ENCODE data around the gene C4B. TPM values are rescaled to one million over a fixed set of nuclear protein-coding genes. Genes with fewer than 3 reads are reported as not detected.
"Not testable (repeated sequence)": the region's sequence is repeated elsewhere in the genome, so short reads cannot be mapped to it uniquely, and the experiment has no call there.

Gene C4B
- polyA plus RNA-seq, 4 donors: 10.7 to 24.8 (median 17.0) TPM

DNA sequence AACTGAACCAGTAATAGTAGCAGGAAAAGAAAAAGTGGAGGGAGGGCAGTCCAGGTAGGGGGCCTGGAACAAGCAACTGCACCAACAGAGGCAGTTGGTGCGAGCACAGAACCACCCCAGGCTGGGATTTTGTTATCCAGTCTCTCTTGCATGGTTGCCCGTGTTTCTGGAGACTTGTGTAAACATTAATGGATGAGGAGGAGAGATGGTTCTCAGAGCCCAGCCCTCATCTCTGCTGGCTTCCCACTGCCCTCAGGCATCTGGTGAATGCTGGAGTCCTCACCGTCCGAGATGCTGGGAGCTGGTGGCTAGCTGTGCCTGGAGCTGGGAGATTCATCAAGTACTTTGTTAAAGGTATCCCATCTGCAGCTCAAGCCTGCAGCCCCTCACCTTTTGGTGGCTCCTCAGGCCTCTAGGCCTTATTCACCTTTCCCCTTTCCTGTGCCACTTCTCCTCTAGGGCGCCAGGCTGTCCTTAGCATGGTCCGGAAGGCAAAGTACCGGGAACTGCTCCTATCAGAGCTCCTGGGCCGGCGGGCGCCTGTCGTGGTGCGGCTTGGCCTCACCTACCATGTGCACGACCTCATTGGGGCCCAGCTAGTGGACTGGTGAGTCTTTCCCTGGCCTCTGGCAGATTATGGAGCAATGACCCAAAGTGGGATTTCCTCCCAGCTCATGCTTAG lies 34.3 kb upstream of the C4B start:
- not testable (repeated sequence) for DNase-seq (ENCODE audit: low read depth in 4 of 4, low spot score in 2 of 4)

DNA sequence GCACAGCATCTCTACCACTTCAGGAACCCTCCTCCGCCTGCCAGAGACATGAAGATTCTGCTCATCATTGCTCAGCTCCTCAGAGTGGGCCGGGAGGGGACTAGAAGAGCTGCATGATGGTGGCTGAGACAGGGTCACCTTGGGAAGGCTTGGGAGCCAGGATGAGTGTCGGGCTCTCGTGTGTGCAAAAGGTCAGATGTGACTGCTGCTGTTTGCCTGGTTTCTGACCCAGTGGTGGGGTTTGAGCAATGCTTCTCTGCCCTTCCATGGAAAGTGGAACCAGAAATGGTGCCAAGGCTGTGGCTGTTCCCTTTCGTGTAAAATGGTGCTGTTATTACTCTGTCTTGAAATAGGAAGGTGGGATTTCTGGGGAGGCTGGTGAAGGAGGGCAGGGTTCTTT lies 33.6 kb upstream of the C4B start:
- DNase-seq (ENCODE audit: low read depth in 4 of 4, low spot score in 2 of 4): not testable (repeated sequence)

DNA sequence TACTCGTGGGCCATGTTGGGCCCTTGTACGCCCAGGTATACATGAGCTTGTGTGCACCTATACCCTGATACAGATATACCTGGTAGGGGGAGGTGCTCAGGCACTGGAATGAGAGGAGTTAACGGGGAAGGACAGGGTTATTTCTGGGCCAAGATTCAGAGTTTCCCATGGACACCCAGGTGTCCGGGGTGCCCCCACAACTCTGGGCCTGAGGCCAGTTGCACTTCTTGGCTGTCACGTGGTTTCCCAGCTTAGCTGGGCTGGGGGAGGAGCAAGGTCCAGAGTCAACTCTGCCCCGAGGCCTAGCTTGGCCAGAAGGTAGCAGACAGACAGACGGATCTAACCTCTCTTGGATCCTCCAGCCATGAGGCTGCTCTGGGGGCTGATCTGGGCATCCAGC lies 32.9 kb upstream of the C4B start, which contains the start of gene C4A:
C4A (plus strand) TSS at position 314 of the 400 bp plus-strand sequence; CDS start at position 365, 51 bp downstream.
- not testable (repeated sequence) for DNase-seq (ENCODE audit: low read depth in 4 of 4, low spot score in 2 of 4)

DNA sequence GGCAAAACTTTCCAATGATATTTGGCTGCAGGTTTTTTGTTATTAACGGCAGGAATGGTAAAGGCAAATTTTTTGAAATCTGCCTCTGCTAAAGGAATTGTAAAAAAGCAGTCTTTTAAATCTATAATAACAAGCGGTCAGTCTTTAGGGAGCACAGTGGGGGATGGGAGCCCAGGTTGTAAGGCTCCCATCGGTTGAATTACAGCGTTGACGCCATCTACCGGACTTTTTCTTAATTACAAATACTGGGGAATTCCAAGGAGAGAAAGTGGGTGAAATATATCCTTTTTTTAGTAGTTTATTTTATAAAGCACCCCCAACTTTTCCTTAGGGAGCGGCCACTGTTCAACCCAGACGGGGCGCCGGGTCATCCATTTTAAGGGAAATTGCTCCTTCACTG lies 25.2 kb upstream of the C4B start:
- not testable (repeated sequence) for DNase-seq (ENCODE audit: low read depth in 4 of 4, low spot score in 2 of 4)

DNA sequence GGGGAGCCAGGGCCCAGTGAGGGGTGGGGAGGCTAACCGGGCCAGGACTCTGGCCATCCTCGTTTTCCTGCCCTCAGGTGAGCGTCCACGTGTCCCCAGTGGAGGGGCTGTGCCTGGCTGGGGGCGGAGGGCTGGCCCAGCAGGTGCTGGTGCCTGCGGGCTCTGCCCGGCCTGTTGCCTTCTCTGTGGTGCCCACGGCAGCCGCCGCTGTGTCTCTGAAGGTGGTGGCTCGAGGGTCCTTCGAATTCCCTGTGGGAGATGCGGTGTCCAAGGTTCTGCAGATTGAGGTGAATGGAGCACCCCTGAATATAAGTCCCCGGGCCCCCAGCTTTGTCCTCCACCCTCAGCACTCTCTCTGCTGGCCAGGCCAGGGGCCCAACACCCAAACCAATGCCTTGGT lies 20.2 kb upstream of the C4B start:
- not testable (repeated sequence) for DNase-seq (ENCODE audit: low read depth in 4 of 4, low spot score in 2 of 4)

DNA sequence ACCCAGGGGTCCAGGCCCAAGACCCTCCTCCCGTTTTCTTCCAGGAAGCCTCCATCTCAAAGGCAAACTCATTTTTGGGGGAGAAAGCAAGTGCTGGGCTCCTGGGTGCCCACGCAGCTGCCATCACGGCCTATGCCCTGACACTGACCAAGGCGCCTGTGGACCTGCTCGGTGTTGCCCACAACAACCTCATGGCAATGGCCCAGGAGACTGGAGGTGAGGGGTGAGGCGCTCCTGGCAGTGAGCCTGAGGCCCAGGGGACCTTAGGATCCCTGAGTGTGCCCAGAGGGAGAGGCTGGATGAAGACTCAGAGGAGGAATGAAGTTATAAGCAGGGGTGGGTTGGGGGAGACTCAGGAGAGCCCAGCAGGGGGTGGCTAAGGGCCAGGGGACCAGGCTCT lies 18.2 kb upstream of the C4B start:
- not testable (repeated sequence) for DNase-seq (ENCODE audit: low read depth in 4 of 4, low spot score in 2 of 4)

DNA sequence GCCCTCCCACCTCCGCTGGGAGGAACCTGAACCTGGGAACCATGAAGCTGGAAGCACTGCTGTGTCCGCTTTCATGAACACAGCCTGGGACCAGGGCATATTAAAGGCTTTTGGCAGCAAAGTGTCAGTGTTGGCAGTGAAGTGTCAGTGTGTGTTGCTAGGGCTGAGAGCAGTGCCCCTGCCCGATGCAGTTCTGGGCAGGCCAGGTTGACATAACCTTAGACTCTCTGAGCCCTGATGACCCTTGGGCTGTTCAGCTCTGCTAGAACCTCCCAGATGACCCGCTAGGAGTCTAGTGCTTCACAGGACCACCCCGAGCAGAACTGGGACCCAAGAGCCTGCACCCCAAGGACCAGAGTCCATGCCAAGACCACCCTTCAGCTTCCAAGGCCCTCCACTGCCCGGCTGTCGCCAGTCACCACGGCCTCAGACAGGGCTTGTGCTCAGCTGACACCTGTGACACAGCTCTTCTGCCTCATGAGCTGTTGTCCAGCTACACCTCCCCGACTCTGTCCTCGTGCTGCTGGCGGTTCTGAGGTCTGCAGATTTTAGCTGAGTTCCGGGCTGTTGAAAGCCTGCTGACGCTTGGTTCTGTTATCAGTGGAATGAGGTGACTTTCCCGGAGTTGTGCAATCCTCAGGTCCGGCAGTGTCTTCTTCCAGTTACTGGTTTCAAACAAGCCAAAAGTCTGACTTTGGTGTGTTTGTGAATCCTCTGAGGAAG lies 11.9 kb upstream of the C4B start:
- not testable (repeated sequence) for DNase-seq (ENCODE audit: low read depth in 4 of 4, low spot score in 2 of 4)

DNA sequence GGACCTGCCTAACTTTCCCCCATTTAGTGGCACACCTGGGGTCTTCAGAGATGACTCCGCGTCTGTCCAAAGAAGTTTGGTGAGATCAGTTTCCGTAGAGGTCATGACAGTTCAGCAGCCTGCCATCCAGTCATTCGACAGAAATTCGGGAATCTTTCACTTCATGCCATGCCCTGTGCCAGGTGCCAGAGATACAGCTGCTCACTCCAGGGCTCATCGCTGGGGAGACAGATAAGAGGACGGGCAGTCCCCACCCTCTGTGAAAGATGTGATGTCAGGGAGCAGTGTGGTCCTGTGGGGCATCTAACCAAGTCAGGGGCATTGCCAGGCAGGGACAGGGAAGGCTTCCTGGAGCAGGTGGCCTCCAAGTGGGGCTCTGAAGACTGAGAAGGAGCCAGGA lies 11.3 kb upstream of the C4B start:
- DNase-seq (ENCODE audit: low read depth in 4 of 4, low spot score in 2 of 4): not testable (repeated sequence)

DNA sequence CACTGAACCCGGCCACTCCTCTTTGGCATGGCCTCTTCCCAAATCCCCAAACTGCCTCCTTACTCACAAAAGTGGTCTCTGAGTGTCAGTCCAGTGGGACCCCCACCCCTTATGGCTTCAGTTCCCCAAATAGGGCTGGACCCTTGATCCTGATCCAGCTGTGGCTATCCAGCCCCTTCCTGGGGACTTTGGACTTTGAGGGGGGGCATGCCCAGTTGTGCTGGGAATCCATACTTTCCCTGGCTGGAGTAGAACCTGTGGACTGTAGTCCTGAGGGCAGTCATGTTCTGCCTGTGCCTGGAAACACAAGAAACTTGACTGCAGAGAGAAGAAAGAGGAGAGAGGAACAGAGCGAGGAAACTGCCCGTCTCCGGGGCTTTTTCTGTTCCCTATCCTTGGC lies 10.2 kb upstream of the C4B start:
- DNase-seq (ENCODE audit: low read depth in 4 of 4, low spot score in 2 of 4): not testable (repeated sequence)

DNA sequence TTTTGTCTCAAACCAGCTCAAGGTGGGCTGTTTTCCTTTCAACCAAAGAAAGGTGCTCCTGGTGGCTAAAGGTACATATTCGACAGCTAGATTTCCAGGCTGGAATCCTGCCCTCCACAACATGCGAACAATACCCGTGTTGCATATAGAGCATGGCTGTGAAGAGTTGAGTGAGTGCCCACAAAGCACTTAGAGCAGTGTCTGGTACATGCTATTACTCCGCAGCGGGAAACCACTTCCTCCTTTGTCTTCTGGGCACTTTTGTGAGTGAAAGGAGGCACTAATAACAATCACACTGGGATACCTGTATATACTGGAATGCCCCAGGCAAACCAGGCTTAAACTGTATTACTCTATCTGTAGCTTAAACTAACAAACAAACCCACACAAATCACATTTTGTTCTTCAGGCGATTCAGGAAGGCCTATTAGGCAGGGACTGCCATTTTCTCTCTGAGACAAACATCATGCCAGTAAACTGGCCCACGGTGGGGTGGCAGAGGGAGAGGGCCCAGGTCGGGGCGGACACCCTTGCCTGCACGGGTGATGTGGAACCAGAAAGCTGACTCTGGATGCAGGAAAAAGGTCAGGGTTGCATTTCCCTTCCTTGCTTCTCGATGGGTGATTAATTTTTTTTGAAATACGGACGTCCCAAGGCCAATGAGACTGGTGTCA lies 9.6 kb upstream of the C4B start:
- DNase-seq (ENCODE audit: low read depth in 4 of 4, low spot score in 2 of 4): not testable (repeated sequence)

DNA sequence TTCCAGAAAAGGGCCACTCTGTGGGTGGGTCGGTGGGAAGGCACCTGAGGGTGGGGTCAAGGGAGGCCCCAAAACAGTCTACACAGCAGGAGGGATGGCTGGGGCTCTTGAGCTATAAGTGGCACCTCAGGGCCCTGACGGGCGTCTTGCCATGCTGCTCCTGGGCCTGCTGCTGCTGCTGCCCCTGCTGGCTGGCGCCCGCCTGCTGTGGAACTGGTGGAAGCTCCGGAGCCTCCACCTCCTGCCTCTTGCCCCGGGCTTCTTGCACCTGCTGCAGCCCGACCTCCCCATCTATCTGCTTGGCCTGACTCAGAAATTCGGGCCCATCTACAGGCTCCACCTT lies 9.1 kb upstream of the C4B start:
- DNase-seq (ENCODE audit: low read depth in 4 of 4, low spot score in 2 of 4): not testable (repeated sequence)

DNA sequence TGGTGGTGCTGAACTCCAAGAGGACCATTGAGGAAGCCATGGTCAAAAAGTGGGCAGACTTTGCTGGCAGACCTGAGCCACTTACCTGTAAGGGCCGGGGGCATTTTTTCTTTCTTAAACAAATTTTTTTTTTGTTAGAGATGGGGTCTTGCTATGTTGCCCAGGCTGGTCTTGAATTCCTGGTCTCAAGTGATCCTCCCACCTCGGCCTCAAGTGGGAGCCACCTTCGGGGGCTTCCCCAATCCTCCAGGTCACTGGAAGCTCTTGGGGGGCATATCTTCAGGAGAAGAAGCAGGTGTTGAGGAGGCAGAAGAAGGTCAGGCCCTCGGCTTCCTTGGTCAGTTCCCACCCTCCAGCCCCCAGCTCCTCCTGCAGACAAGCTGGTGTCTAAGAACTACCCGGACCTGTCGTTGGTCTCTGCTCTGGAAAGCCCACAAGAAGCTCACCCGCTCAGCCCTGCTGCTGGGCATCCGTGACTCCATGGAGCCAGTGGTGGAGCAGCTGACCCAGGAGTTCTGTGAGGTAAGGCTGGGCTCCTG lies 8.5 kb upstream of the C4B start:
- DNase-seq (ENCODE audit: low read depth in 4 of 4, low spot score in 2 of 4): not testable (repeated sequence)

DNA sequence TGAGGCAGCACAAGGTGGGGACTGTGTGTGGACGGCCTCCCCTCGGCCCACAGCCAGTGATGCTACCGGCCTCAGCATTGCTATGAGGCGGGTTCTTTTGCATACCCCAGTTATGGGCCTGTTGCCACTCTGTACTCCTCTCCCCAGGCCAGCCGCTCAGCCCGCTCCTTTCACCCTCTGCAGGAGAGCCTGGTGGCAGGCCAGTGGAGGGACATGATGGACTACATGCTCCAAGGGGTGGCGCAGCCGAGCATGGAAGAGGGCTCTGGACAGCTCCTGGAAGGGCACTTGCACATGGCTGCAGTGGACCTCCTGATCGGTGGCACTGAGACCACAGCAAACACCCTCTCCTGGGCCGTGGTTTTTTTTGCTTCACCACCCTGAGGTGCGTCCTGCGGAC lies 7.5 kb upstream of the C4B start:
- not testable (repeated sequence) for DNase-seq (ENCODE audit: low read depth in 4 of 4, low spot score in 2 of 4)

DNA sequence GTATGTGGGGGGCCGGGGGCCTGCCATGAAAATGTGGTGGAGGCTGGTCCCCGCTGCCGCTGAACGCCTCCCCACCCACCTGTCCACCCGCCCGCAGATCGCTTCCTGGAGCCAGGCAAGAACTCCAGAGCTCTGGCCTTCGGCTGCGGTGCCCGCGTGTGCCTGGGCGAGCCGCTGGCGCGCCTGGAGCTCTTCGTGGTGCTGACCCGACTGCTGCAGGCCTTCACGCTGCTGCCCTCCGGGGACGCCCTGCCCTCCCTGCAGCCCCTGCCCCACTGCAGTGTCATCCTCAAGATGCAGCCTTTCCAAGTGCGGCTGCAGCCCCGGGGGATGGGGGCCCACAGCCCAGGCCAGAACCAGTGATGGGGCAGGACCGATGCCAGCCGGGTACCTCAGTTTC lies 6.6 kb upstream of the C4B start:
- not testable (repeated sequence) for DNase-seq (ENCODE audit: low read depth in 4 of 4, low spot score in 2 of 4)

DNA sequence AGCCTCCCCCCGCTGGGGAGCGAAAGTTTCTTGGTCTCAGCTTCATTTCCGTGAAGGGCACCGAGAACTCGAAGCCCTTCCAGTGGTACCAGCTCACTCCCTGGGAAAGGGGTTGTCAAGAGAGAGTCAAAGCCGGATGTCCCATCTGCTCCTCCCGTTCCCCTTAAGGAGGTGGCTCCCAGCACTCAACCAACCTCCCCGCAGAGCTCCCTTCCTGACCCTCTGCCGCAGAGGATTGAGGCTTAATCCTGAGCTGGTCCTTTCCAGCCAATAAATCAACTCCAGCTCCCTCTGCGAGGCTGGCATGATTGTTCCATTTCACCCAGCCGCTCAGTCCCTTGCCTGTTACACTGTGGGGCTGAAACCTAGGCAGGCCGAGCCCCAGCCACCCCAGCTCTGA lies 6.0 kb upstream of the C4B start:
- not testable (repeated sequence) for DNase-seq (ENCODE audit: low read depth in 4 of 4, low spot score in 2 of 4)

DNA sequence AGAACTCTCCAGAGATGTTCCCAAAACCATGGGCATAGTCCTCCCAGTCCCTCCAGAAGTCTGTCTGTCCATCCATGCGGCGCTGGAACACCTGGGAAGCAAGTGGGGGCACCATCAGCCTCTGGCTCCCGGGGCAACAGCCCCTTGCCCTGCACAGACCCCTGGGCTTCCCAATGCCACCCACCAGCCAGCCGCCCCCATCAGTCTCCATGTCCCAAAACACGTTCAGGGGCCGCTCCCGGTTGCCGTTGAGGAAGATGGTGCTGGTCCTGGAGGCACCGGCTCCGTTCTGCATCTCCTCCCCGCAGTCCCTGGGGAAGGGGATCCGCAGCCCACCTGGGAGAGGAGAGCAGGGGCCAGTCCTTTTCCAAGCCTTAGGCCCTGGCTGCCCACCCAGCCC lies 5.1 kb upstream of the C4B start:
- not testable (repeated sequence) for DNase-seq (ENCODE audit: low read depth in 4 of 4, low spot score in 2 of 4)

DNA sequence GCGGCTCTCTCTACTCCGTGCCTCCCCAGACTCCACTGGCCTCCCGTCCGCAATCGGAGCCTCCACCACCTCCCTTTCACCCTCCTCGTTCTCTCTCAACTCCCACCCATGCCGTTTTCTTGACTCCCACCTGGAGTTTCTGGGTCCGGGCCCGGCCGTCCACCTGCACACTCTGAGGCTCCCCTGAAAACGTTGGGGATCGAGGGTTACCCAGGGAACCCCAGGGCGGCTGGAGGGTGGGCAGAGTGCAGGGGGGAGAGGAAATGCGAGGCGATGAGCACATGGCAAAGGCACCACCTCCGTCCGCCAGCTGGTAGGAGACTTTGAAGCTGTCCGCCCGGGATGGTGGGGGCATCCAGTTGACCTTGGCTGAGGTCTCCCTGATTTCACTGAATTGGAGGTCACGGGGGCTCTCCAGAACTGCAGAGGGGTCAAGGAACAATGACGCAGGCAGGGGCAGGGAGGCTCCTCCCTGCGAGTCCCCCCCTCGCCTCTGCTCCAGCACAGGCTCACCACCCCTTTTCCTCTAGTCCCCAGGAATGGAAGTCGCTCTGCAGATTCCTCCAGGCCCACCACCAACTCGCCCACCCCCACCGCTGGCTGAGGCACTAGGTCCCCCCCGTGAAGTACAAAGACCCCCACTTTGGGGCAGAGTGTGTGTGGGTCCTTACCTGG lies 3.6 kb upstream of the C4B start:
- not testable (repeated sequence) for DNase-seq (ENCODE audit: low read depth in 4 of 4, low spot score in 2 of 4)

DNA sequence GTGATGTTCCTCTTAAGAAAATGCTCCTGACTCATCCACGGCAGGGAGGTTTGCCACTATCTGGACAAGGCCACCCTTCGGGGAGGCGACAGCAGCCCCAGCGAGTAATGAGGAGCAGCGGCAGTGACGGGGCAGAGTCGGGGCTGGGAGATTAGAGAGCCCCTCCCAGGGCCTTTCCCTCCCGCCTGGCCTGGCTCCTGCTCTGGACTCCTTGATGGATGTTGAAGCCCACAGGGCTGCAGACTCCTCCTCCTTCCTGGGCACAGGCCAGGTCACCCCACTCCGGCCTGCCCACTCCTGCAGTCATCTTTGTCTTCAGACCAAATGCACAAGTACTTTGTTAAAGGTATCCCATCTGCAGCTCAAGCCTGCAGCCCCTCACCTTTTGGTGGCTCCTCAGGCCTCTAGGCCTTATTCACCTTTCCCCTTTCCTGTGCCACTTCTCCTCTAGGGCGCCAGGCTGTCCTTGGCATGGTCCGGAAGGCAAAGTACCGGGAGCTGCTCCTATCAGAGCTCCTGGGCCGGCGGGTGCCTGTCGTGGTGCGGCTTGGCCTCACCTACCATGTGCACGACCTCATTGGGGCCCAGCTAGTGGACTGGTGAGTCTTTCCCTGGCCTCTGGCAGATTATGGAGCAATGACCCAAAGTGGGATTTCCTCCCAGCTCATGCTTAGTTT lies 1.5 kb upstream of the C4B start:
- not testable (repeated sequence) for DNase-seq (ENCODE audit: low read depth in 4 of 4, low spot score in 2 of 4)

DNA sequence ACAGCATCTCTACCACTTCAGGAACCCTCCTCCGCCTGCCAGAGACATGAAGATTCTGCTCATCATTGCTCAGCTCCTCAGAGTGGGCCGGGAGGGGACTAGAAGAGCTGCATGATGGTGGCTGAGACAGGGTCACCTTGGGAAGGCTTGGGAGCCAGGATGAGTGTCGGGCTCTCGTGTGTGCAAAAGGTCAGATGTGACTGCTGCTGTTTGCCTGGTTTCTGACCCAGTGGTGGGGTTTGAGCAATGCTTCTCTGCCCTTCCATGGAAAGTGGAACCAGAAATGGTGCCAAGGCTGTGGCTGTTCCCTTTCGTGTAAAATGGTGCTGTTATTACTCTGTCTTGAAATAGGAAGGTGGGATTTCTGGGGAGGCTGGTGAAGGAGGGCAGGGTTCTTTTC lies 857 bp upstream of the C4B start:
- DNase-seq (ENCODE audit: low read depth in 4 of 4, low spot score in 2 of 4): not testable (repeated sequence)

DNA sequence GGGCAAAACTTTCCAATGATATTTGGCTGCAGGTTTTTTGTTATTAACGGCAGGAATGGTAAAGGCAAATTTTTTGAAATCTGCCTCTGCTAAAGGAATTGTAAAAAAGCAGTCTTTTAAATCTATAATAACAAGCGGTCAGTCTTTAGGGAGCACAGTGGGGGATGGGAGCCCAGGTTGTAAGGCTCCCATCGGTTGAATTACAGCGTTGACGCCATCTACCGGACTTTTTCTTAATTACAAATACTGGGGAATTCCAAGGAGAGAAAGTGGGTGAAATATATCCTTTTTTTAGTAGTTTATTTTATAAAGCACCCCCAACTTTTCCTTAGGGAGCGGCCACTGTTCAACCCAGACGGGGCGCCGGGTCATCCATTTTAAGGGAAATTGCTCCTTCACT lies 7.5 kb downstream of the C4B start:
- DNase-seq (ENCODE audit: low read depth in 4 of 4, low spot score in 2 of 4): not testable (repeated sequence)
